ENCODE measurements around the gene DEFB129. TPM values are rescaled to one million over a fixed set of nuclear protein-coding genes. Genes with fewer than 3 reads are reported as not detected.

DEFB129 gene
- total and polyA plus RNA-seq, 10 of the 15 experiments (the other 5 are each of a cell fraction or from before 2014, with no cell fraction given) = not detected

- no TSS peak for BruUV-seq (replicated peaks)
- no peak for ATAC-seq
- H2AFZ ChIP-seq (ENCODE audit: control insufficient read depth, low read depth, low read length) = no peak overlapping the region
- no peak overlapping the region for H3K4me2 ChIP-seq (ENCODE audit: control insufficient read depth, insufficient read depth)
- no peak overlapping the region for H3K27ac ChIP-seq (ENCODE audit: control insufficient read depth, insufficient read depth)
- CTCF ChIA-PET = interaction anchor here (1.0 kb wide), 1 partner anchor 9 kb away, joined by 5 read pairs; no protein-coding TSS in a partner anchor
- POLR2A ChIA-PET = no interaction called here
- H3K27me3 ChIP-seq (replicated peaks in 1 of 2; ENCODE audit: control insufficient read depth in 2 of 2, insufficient read depth in 2 of 2, low read length in 1 of 2) = no peaks in the 10 kb centered on the region
- H3K9ac ChIP-seq (ENCODE audit: control insufficient read depth, insufficient read depth, low read length) = no peak overlapping the region
- intact Hi-C loops (cut with micrococcal nuclease; ENCODE audit: unreplicated experiment) (no loop called here), in situ Hi-C loops (cut with MboI) (no loop called here)
- no peaks in the 10 kb centered on the region for H3K4me1 ChIP-seq (ENCODE audit: control insufficient read depth, insufficient read depth, low read length)
- no peaks in the 10 kb centered on the region for H3K79me2 ChIP-seq (ENCODE audit: control insufficient read depth, insufficient read depth, low read length)
- FAIRE-seq = no peak
- no peaks in the 10 kb centered on the region for H3K9me3 ChIP-seq (replicated peaks; ENCODE audit: control insufficient read depth, insufficient read depth, low read length)
- peaks cover 2 to 3% of the 10 kb centered on the region in 2 experiments; a peak in 3 of 4 replicates for H3K36me3 ChIP-seq (ENCODE audit: control insufficient read depth in 2 of 2, insufficient read depth in 2 of 2, low read length in 1 of 2)
- SMC1A ChIA-PET (ENCODE audit: uncharacterized antibody, unreplicated experiment) = no interaction called here
- RAD21 ChIA-PET (ENCODE audit: unreplicated experiment) = no interaction called here
- H4K20me1 ChIP-seq (ENCODE audit: control insufficient read depth, insufficient read depth) = no peaks in the 10 kb centered on the region
- TF ChIP-seq IRF4 (IDR thresholded peaks at IDR 0.05; ENCODE audit: low read depth, low read length) (no peak), MXI1 (IDR thresholded peaks at IDR 0.05; ENCODE audit: low read depth, low read length) (no peak), KLF5 (IDR thresholded peaks at IDR 0.05; ENCODE audit: partially characterized antibody) (no peak), RFX5 (IDR thresholded peaks at IDR 0.05; ENCODE audit: low read depth, low read length) (no peak)
- WGBS (ENCODE audit: insufficient coverage, insufficient replicate concordance, low lambda C conversion rate, missing lambda C conversion rate) = 79% methylated on average over 7 of the region's 7 CpGs
- no peak overlapping the region for H3K4me3 ChIP-seq
- DNase-seq (ENCODE audit: low read depth, low spot score) = no peak
These were observed 48.7 kb downstream of the DEFB129 start for GRCh38 chr20:275791-276190.

- DNase-seq (ENCODE audit: low read depth, low spot score) = no peak
- BruUV-seq (replicated peaks) = no TSS peak
- H3K9me3 ChIP-seq (replicated peaks; ENCODE audit: control insufficient read depth, insufficient read depth, low read length) = no peaks in the 10 kb centered on the region
- H3K27ac ChIP-seq (ENCODE audit: control insufficient read depth, insufficient read depth) = no peak overlapping the region
- no peak overlapping the region for H3K4me3 ChIP-seq
- ChIA-PET POLR2A (no interaction called here), CTCF (no interaction called here), SMC1A (ENCODE audit: uncharacterized antibody, unreplicated experiment) (no interaction called here), RAD21 (ENCODE audit: unreplicated experiment) (no interaction called here)
- H3K4me2 ChIP-seq (ENCODE audit: control insufficient read depth, insufficient read depth) = no peak overlapping the region
- H3K9ac ChIP-seq (ENCODE audit: control insufficient read depth, insufficient read depth, low read length) = no peak overlapping the region
- FAIRE-seq = no peak
- no peaks in the 10 kb centered on the region for H3K27me3 ChIP-seq (replicated peaks in 1 of 2; ENCODE audit: control insufficient read depth in 2 of 2, insufficient read depth in 2 of 2, low read length in 1 of 2)
- no peaks in the 10 kb centered on the region for H3K79me2 ChIP-seq (ENCODE audit: control insufficient read depth, insufficient read depth, low read length)
- no peaks in the 10 kb centered on the region for H4K20me1 ChIP-seq (ENCODE audit: control insufficient read depth, insufficient read depth)
- H3K36me3 ChIP-seq (ENCODE audit: control insufficient read depth in 2 of 2, insufficient read depth in 2 of 2, low read length in 1 of 2) = peaks cover 2 to 3% of the 10 kb centered on the region in 2 experiments; a peak in 3 of 4 replicates
- ATAC-seq = no peak
- 84% methylated on average over 12 of the region's 12 CpGs for WGBS (ENCODE audit: insufficient coverage, insufficient replicate concordance, low lambda C conversion rate, missing lambda C conversion rate)
- intact Hi-C loops (cut with micrococcal nuclease; ENCODE audit: unreplicated experiment) = no loop called here
- no peaks in the 10 kb centered on the region for H3K4me1 ChIP-seq (ENCODE audit: control insufficient read depth, insufficient read depth, low read length)
- no peak overlapping the region for H2AFZ ChIP-seq (ENCODE audit: control insufficient read depth, low read depth, low read length)
- in situ Hi-C loops (cut with MboI) = no loop called here
- TF ChIP-seq ATF7 (IDR thresholded peaks at IDR 0.05; ENCODE audit: low read depth) (no peak), GABPA (IDR thresholded peaks at IDR 0.05; ENCODE audit: low read depth) (no peak), SMC3 (IDR thresholded peaks at IDR 0.05; ENCODE audit: borderline replicate concordance, low read length) (no peak), MTA2 (IDR thresholded peaks at IDR 0.05; ENCODE audit: low read depth) (no peak), PAX5 (IDR thresholded peaks at IDR 0.05; ENCODE audit: borderline replicate concordance, low read depth, low read length) (no peak), GATAD2B (conservative IDR thresholded peaks at IDR 0.05; ENCODE audit: low read depth) (no peak), LARP7 (IDR thresholded peaks at IDR 0.05) (no peak), POLR2AphosphoS5 (IDR thresholded peaks at IDR 0.05; ENCODE audit: low read length) (no peak), NR2C1 (IDR thresholded peaks at IDR 0.05) (no peak), FOXM1 (IDR thresholded peaks at IDR 0.05; ENCODE audit: low read depth, low read length) (no peak), WRNIP1 (IDR thresholded peaks at IDR 0.05; ENCODE audit: borderline replicate concordance, low read depth, low read length) (no peak), STAT3 (IDR thresholded peaks at IDR 0.05; ENCODE audit: low read depth, low read length) (no peak), JUND (IDR thresholded peaks at IDR 0.05; ENCODE audit: low read depth, low read length) (no peak)
- TF ChIP-seq, protein P1, sequence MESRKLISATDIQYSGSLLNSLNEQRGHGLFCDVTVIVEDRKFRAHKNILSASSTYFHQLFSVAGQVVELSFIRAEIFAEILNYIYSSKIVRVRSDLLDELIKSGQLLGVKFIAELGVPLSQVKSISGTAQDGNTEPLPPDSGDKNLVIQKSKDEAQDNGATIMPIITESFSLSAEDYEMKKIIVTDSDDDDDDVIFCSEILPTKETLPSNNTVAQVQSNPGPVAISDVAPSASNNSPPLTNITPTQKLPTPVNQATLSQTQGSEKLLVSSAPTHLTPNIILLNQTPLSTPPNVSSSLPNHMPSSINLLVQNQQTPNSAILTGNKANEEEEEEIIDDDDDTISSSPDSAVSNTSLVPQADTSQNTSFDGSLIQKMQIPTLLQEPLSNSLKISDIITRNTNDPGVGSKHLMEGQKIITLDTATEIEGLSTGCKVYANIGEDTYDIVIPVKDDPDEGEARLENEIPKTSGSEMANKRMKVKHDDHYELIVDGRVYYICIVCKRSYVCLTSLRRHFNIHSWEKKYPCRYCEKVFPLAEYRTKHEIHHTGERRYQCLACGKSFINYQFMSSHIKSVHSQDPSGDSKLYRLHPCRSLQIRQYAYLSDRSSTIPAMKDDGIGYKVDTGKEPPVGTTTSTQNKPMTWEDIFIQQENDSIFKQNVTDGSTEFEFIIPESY (IDR thresholded peaks at IDR 0.05) = no peak
These were observed 49.8 kb downstream of the DEFB129 start for GRCh38 chr20:276620-277495.

Measured in GM12878 (cell line).